ENCODE data around the gene SMAD4. TPM values are rescaled to one million over a fixed set of nuclear protein-coding genes. Genes with fewer than 3 reads are reported as not detected.

Gene SMAD4
- total and polyA plus RNA-seq, 2 donors (not counting 3 experiments of a cell fraction or from before 2014, with no cell fraction given), result 63.5 to 82.8 TPM

GRCh38 chr18:51007790-51008139 is 22.2 kb upstream of the SMAD4 start:
- intact Hi-C loops (cut with micrococcal nuclease), result no loop called here
- Histone ChIP-seq H3K9me3 (replicated peaks; ENCODE audit: control insufficient read depth, insufficient read depth, low read length) (no peaks in the 10 kb centered on the region), H2AFZ (ENCODE audit: low read depth, low read length) (no peak overlapping the region), H3K9me1 (replicated peaks; ENCODE audit: control insufficient read depth, extremely low read depth, insufficient read depth, low read length) (no peaks in the 10 kb centered on the region), H3K27ac (ENCODE audit: insufficient read depth, low read depth, low read length) (no peak overlapping the region), H3K9ac (replicated peaks; ENCODE audit: extremely low read depth, insufficient read depth, low read length) (no peak overlapping the region), H3K4me2 (ENCODE audit: insufficient read depth, low read length) (no peak overlapping the region), H3K36me3 (ENCODE audit: control insufficient read depth in 2 of 2, extremely low read depth in 1 of 2, insufficient read depth in 2 of 2, low read length in 2 of 2) (no peaks in the 10 kb centered on the region), H3K27me3 (ENCODE audit: control insufficient read depth in 2 of 2, insufficient read depth in 2 of 2, low read length in 2 of 2) (no peaks in the 10 kb centered on the region), H3K79me2 (ENCODE audit: control insufficient read depth, insufficient read depth, low read length) (no peaks in the 10 kb centered on the region), H3K4me1 (ENCODE audit: control insufficient read depth, extremely low read depth, insufficient read depth, low read length) (no peaks in the 10 kb centered on the region), H3K4me3 (replicated peaks in 1 of 3; ENCODE audit: insufficient read depth in 1 of 3, low read depth in 1 of 3, low read length in 3 of 3) (no peak overlapping the region), H4K20me1 (replicated peaks; ENCODE audit: control insufficient read depth, extremely low read depth, insufficient read depth, low read length) (no peaks in the 10 kb centered on the region)
- ChIA-PET POLR2A (no interaction called here), CTCF (no interaction called here)
- FAIRE-seq (no peak), DNase-seq (ENCODE audit: low read depth, low spot score) (no peak)
- BruUV-seq (replicated peaks), result no TSS peak
- dilution Hi-C loops (cut with MboI; ENCODE audit: extremely low pct_ligation_motif_present, low sequenced_read_pairs), result no loop called here
- TF ChIP-seq EZH2 (IDR thresholded peaks at IDR 0.05; ENCODE audit: borderline replicate concordance, low read depth, low read length, severe bottlenecking) (no peak), POLR2A (IDR thresholded peaks at IDR 0.05; ENCODE audit: low read depth, low read length) (no peak), FOS (IDR thresholded peaks at IDR 0.05; ENCODE audit: borderline replicate concordance, insufficient read depth, low read length) (no peak), POLR2AphosphoS5 (IDR thresholded peaks at IDR 0.05; ENCODE audit: insufficient read depth, low read depth, low read length) (no peak)
- TF ChIP-seq, protein P1, sequence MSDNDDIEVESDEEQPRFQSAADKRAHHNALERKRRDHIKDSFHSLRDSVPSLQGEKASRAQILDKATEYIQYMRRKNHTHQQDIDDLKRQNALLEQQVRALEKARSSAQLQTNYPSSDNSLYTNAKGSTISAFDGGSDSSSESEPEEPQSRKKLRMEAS (IDR thresholded peaks at IDR 0.05; ENCODE audit: insufficient read depth, insufficient read length), result no peak
- TF ChIP-seq, protein P2, sequence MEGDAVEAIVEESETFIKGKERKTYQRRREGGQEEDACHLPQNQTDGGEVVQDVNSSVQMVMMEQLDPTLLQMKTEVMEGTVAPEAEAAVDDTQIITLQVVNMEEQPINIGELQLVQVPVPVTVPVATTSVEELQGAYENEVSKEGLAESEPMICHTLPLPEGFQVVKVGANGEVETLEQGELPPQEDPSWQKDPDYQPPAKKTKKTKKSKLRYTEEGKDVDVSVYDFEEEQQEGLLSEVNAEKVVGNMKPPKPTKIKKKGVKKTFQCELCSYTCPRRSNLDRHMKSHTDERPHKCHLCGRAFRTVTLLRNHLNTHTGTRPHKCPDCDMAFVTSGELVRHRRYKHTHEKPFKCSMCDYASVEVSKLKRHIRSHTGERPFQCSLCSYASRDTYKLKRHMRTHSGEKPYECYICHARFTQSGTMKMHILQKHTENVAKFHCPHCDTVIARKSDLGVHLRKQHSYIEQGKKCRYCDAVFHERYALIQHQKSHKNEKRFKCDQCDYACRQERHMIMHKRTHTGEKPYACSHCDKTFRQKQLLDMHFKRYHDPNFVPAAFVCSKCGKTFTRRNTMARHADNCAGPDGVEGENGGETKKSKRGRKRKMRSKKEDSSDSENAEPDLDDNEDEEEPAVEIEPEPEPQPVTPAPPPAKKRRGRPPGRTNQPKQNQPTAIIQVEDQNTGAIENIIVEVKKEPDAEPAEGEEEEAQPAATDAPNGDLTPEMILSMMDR (IDR thresholded peaks at IDR 0.05; ENCODE audit: extremely low read depth in 1 of 2, insufficient read depth in 1 of 2, low read depth in 1 of 2, low read length in 2 of 2), result no peak

- Histone ChIP-seq H3K9me1 (replicated peaks; ENCODE audit: control insufficient read depth, extremely low read depth, insufficient read depth, low read length) (no peaks in the 10 kb centered on the region), H3K9me3 (replicated peaks; ENCODE audit: control insufficient read depth, insufficient read depth, low read length) (no peaks in the 10 kb centered on the region), H3K4me2 (ENCODE audit: insufficient read depth, low read length) (no peak overlapping the region), H3K36me3 (ENCODE audit: control insufficient read depth in 2 of 2, extremely low read depth in 1 of 2, insufficient read depth in 2 of 2, low read length in 2 of 2) (no peaks in the 10 kb centered on the region), H3K9ac (replicated peaks; ENCODE audit: extremely low read depth, insufficient read depth, low read length) (no peak overlapping the region), H3K4me3 (replicated peaks in 1 of 3; ENCODE audit: insufficient read depth in 1 of 3, low read depth in 1 of 3, low read length in 3 of 3) (no peak overlapping the region), H4K20me1 (replicated peaks; ENCODE audit: control insufficient read depth, extremely low read depth, insufficient read depth, low read length) (no peaks in the 10 kb centered on the region), H3K27ac (ENCODE audit: insufficient read depth, low read depth, low read length) (no peak overlapping the region), H3K27me3 (ENCODE audit: control insufficient read depth in 2 of 2, insufficient read depth in 2 of 2, low read length in 2 of 2) (no peaks in the 10 kb centered on the region), H3K79me2 (ENCODE audit: control insufficient read depth, insufficient read depth, low read length) (no peaks in the 10 kb centered on the region), H3K4me1 (ENCODE audit: control insufficient read depth, extremely low read depth, insufficient read depth, low read length) (no peaks in the 10 kb centered on the region), H2AFZ (ENCODE audit: low read depth, low read length) (no peak overlapping the region)
- intact Hi-C loops (cut with micrococcal nuclease), result no loop called here
- no peak for DNase-seq (ENCODE audit: low read depth, low spot score)
- no peak for FAIRE-seq
- TF ChIP-seq, protein P2 (IDR thresholded peaks at IDR 0.05; ENCODE audit: extremely low read depth in 1 of 2, insufficient read depth in 1 of 2, low read depth in 1 of 2, low read length in 2 of 2), result no peak
- TF ChIP-seq EZH2 (IDR thresholded peaks at IDR 0.05; ENCODE audit: borderline replicate concordance, low read depth, low read length, severe bottlenecking) (no peak), FOS (IDR thresholded peaks at IDR 0.05; ENCODE audit: borderline replicate concordance, insufficient read depth, low read length) (no peak)
- dilution Hi-C loops (cut with MboI; ENCODE audit: extremely low pct_ligation_motif_present, low sequenced_read_pairs), result no loop called here
- ChIA-PET CTCF (interaction anchor here (0.7 to 1.3 kb wide), 4 partner anchors 8 to 21 kb away, joined by 3 read pairs; partner anchors contain the start of gene SMAD4), POLR2A (no interaction called here)
- BruUV-seq (replicated peaks), result no TSS peak
These were observed 20.9 kb upstream of the SMAD4 start for GRCh38 chr18:51009072-51009471.
